ENCODE measurements around the gene DYRK1A.
"Not testable (repeated sequence)": the region's sequence is repeated elsewhere in the genome, so short reads cannot be mapped to it uniquely, and the experiment has no call there.

DYRK1A gene

DNA sequence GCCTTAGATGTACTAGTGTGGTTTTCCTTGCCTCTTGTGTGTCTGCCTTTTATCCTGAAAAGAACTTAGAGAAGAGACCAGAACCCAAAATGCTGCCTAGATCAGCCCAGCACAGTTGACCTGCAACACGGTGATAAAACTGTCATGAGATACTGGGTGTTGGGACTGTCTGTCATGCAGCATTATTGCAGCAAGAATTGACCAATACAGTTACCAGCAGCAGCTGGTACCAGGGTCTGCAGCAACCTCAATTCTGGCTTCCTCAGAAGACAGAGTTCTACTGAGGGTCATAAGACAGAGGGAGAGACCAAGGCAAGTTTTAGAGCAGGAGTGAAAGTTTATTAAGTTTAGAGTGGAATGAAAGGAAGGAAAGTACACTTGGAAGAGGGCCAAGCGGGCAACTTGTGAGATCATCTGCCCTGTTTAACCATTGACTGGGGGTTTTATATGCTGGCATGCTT is 182.0 kb downstream of the DYRK1A start:
- ATAC-seq: no peak
- TF ChIP-seq ESRRG (CRISPR knock-in tag; IDR thresholded peaks at IDR 0.05) (no peak), ZFP30 (CRISPR knock-in tag; IDR thresholded peaks at IDR 0.05) (no peak), TCF4 (CRISPR knock-in tag; IDR thresholded peaks at IDR 0.05; ENCODE audit: borderline replicate concordance) (no peak), CSDC2 (CRISPR knock-in tag; IDR thresholded peaks at IDR 0.05) (no peak)

DNA sequence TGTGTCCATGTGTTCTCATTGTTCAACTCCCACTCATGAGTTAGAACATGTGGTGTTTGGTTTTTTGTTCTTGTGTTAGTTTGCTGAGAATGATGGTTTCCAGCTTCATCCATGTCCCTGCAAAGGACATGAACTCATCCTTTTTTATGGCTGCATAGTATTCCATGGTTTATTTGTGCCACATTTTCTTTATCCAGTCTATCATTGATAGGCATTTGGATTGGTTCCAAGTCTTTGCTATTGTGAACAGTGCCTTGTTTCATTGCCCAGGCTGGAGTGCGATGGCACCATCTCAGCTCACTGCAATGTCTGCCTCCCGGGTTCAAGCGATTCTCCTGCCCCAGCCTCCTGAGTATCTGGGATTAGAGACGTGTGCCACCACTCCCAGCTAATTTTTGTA is 183.2 kb downstream of the DYRK1A start:
- not testable (repeated sequence) for ATAC-seq

DNA sequence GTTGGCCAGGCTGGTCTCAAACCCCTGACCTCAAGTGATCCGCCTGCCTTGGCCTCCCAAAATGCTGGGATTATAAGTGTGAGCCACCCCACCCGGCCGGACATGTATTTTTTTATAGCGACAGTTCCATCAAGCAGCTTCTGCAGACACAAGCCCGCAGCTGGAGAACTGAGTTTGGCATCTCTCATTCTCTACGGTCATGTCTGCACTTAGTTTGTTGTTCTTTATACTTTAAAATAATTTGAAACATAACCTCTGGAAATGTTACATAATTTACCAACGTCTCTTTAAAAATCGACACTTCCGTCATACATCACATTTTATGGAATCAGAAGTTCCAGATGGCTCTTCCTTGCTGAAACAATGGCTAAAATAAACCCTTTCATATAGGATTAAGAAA is 183.6 kb downstream of the DYRK1A start:
- no peak for ATAC-seq
- no peak for TF ChIP-seq GLIS3 (CRISPR knock-in tag; IDR thresholded peaks at IDR 0.05)
- no peak for TF ChIP-seq SNAI2 (CRISPR knock-in tag; IDR thresholded peaks at IDR 0.05)
- no peak for TF ChIP-seq BACH2 (CRISPR knock-in tag; IDR thresholded peaks at IDR 0.05; ENCODE audit: borderline replicate concordance)
- TF ChIP-seq ZC3H10 (CRISPR knock-in tag; IDR thresholded peaks at IDR 0.05): no peak
- no peak for TF ChIP-seq CSDC2 (CRISPR knock-in tag; IDR thresholded peaks at IDR 0.05)
- TF ChIP-seq TOX (CRISPR knock-in tag; IDR thresholded peaks at IDR 0.05; ENCODE audit: borderline replicate concordance): no peak
- TF ChIP-seq, protein P1, sequence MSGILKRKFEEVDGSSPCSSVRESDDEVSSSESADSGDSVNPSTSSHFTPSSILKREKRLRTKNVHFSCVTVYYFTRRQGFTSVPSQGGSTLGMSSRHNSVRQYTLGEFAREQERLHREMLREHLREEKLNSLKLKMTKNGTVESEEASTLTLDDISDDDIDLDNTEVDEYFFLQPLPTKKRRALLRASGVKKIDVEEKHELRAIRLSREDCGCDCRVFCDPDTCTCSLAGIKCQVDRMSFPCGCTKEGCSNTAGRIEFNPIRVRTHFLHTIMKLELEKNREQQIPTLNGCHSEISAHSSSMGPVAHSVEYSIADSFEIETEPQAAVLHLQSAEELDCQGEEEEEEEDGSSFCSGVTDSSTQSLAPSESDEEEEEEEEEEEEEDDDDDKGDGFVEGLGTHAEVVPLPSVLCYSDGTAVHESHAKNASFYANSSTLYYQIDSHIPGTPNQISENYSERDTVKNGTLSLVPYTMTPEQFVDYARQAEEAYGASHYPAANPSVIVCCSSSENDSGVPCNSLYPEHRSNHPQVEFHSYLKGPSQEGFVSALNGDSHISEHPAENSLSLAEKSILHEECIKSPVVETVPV (CRISPR knock-in tag; IDR thresholded peaks at IDR 0.05): no peak
- no peak for TF ChIP-seq ISL1 (CRISPR knock-in tag; IDR thresholded peaks at IDR 0.05)
- no peak for TF ChIP-seq ZNF565 (CRISPR knock-in tag; conservative IDR thresholded peaks at IDR 0.05; ENCODE audit: low read depth)
- TF ChIP-seq, protein P2, sequence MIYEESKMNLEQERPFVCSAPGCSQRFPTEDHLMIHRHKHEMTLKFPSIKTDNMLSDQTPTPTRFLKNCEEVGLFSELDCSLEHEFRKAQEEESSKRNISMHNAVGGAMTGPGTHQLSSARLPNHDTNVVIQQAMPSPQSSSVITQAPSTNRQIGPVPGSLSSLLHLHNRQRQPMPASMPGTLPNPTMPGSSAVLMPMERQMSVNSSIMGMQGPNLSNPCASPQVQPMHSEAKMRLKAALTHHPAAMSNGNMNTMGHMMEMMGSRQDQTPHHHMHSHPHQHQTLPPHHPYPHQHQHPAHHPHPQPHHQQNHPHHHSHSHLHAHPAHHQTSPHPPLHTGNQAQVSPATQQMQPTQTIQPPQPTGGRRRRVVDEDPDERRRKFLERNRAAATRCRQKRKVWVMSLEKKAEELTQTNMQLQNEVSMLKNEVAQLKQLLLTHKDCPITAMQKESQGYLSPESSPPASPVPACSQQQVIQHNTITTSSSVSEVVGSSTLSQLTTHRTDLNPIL (CRISPR knock-in tag; IDR thresholded peaks at IDR 0.05; ENCODE audit: low read depth): no peak
- TF ChIP-seq ARNTL (CRISPR knock-in tag; IDR thresholded peaks at IDR 0.05; ENCODE audit: borderline replicate concordance, low read depth): no peak
- TF ChIP-seq ZNF70 (CRISPR knock-in tag; IDR thresholded peaks at IDR 0.05): no peak
- TF ChIP-seq PPARA (CRISPR knock-in tag; IDR thresholded peaks at IDR 0.05; ENCODE audit: borderline replicate concordance): no peak
- TF ChIP-seq, protein P3, sequence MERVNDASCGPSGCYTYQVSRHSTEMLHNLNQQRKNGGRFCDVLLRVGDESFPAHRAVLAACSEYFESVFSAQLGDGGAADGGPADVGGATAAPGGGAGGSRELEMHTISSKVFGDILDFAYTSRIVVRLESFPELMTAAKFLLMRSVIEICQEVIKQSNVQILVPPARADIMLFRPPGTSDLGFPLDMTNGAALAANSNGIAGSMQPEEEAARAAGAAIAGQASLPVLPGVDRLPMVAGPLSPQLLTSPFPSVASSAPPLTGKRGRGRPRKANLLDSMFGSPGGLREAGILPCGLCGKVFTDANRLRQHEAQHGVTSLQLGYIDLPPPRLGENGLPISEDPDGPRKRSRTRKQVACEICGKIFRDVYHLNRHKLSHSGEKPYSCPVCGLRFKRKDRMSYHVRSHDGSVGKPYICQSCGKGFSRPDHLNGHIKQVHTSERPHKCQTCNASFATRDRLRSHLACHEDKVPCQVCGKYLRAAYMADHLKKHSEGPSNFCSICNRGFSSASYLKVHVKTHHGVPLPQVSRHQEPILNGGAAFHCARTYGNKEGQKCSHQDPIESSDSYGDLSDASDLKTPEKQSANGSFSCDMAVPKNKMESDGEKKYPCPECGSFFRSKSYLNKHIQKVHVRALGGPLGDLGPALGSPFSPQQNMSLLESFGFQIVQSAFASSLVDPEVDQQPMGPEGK (CRISPR knock-in tag; IDR thresholded peaks at IDR 0.05; ENCODE audit: borderline replicate concordance): no peak

DNA sequence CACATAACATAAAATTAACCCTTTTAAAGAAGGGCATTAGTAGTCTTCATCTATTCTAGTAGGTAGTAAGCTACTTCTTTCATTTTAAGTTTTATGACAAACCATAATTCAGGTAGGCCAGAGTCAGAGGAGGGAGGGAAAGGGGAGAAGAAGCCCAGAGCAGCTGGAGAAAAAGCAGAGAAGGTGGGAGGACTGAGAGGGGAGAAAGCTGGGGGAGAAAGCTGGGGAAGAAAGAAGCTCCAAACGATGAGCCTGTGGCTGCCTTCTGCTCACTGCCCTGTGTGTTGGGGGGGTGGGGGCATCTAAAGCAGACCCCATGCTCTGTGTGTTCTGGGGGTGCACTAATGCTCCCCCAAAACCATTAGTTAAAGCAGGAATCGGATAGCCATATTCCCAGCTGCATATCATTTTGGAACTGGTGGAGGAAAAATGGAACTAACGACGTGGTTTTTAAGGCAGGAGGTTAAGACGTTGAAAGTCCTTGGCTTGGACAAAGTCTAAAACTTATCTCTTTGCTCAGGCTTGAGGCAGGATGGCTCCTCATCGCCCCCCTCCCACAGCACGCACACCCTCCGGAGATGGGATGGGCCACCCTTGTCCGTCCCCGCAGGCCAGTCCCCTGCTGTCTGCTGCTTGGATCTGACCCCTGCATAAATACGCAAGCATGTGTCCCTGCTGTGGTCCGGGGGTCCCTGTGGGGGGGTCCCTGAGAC is 184.2 kb downstream of the DYRK1A start:
- TF ChIP-seq ESRRG (CRISPR knock-in tag; IDR thresholded peaks at IDR 0.05) (no peak), SNAI2 (CRISPR knock-in tag; IDR thresholded peaks at IDR 0.05) (no peak), BACH2 (CRISPR knock-in tag; IDR thresholded peaks at IDR 0.05; ENCODE audit: borderline replicate concordance) (no peak), CSDC2 (CRISPR knock-in tag; IDR thresholded peaks at IDR 0.05) (no peak), ZFP3 (CRISPR knock-in tag; IDR thresholded peaks at IDR 0.05) (no peak), ZC3H10 (CRISPR knock-in tag; IDR thresholded peaks at IDR 0.05) (no peak), TCF4 (CRISPR knock-in tag; IDR thresholded peaks at IDR 0.05; ENCODE audit: borderline replicate concordance) (no peak), TOX (CRISPR knock-in tag; IDR thresholded peaks at IDR 0.05; ENCODE audit: borderline replicate concordance) (no peak), ZFP30 (CRISPR knock-in tag; IDR thresholded peaks at IDR 0.05) (no peak), ZNF70 (CRISPR knock-in tag; IDR thresholded peaks at IDR 0.05) (no peak), OSR1 (CRISPR knock-in tag; IDR thresholded peaks at IDR 0.05) (no peak), ARNTL (CRISPR knock-in tag; IDR thresholded peaks at IDR 0.05; ENCODE audit: borderline replicate concordance, low read depth) (no peak), RARB (CRISPR knock-in tag; IDR thresholded peaks at IDR 0.05) (no peak), ISL1 (CRISPR knock-in tag; IDR thresholded peaks at IDR 0.05) (no peak), ZNF565 (CRISPR knock-in tag; conservative IDR thresholded peaks at IDR 0.05; ENCODE audit: low read depth) (no peak), PPARA (CRISPR knock-in tag; IDR thresholded peaks at IDR 0.05; ENCODE audit: borderline replicate concordance) (no peak)
- TF ChIP-seq, protein P2 (CRISPR knock-in tag; IDR thresholded peaks at IDR 0.05; ENCODE audit: low read depth): no peak
- TF ChIP-seq, protein P3 (CRISPR knock-in tag; IDR thresholded peaks at IDR 0.05; ENCODE audit: borderline replicate concordance): no peak
- TF ChIP-seq, protein P4, sequence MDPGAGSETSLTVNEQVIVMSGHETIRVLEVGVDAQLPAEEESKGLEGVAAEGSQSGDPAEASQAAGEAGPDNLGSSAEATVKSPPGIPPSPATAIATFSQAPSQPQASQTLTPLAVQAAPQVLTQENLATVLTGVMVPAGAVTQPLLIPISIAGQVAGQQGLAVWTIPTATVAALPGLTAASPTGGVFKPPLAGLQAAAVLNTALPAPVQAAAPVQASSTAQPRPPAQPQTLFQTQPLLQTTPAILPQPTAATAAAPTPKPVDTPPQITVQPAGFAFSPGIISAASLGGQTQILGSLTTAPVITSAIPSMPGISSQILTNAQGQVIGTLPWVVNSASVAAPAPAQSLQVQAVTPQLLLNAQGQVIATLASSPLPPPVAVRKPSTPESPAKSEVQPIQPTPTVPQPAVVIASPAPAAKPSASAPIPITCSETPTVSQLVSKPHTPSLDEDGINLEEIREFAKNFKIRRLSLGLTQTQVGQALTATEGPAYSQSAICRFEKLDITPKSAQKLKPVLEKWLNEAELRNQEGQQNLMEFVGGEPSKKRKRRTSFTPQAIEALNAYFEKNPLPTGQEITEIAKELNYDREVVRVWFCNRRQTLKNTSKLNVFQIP (CRISPR knock-in tag; IDR thresholded peaks at IDR 0.05; ENCODE audit: borderline replicate concordance, low read depth): no peak

More for the DNA sequence above, 184.2 kb downstream of the DYRK1A start:
- ATAC-seq: no peak
